WTC11 (cell line): ENCODE data around the gene RAG2. TPM values are rescaled to one million over a fixed set of nuclear protein-coding genes. Genes with fewer than 3 reads are reported as not detected.
"Not testable (repeated sequence)": the region's sequence is repeated elsewhere in the genome, so short reads cannot be mapped to it uniquely, and the experiment has no call there.

Experiments used
- ATAC-seq: fragments of 200-7000 bp; cut with Tn5 transposase; 2 replicates; pipeline ENCODE4 v1.10.0; 2021; ENCODE audit warnings: mild to moderate bottlenecking, moderate library complexity
- CTCF ChIA-PET: fragments of 300-600 bp; sonication (Branson Sonifier 250); formaldehyde crosslinking; loops from one replicate; lab custom pipeline; 2021; ENCODE audit warnings: antibody characterized with exemption; lab: Charles Lee
- POLR2A ChIA-PET: fragments of 350-600 bp; sonication (Branson Sonifier 250); formaldehyde crosslinking; loops from one replicate; lab custom pipeline; 2021; ENCODE audit warnings: antibody characterized with exemption; lab: Charles Lee
- DNase-seq: peaks from one replicate; pipeline ENCODE4 v3.0.0; 2021; ENCODE audit warnings: low spot score
- H3K27ac Mint-ChIP-seq: 2 replicates; pipeline ENCODE4 v1.8.0; 2021; ENCODE audit warnings: mixed read lengths
- H3K27me3 Mint-ChIP-seq: 2 replicates; pipeline ENCODE4 v1.8.0; 2021; ENCODE audit warnings: low read depth, mild to moderate bottlenecking, moderate library complexity, mixed read lengths
- H3K36me3 Mint-ChIP-seq: 2 replicates; pipeline ENCODE4 v1.8.0; 2021; ENCODE audit warnings: mixed read lengths
- H3K4me1 Mint-ChIP-seq: 2 replicates; pipeline ENCODE4 v1.8.0; 2022; ENCODE audit warnings: mixed read lengths
- H3K4me3 Mint-ChIP-seq: 2 replicates; pipeline ENCODE4 v1.8.0; 2021; ENCODE audit warnings: mild to moderate bottlenecking, moderate library complexity, mixed read lengths
- H3K9me3 Mint-ChIP-seq: 2 replicates; pipeline ENCODE4 v1.8.0; 2021; ENCODE audit warnings: mixed read lengths
- ATF2 ChIP-seq: sonication (generic); formaldehyde crosslinking; IDR thresholded peaks from 2 replicates; pipeline ENCODE4 v1.8.1; 2022; ENCODE audit warnings: low read depth, missing genetic modification reagents, borderline replicate concordance
- CREB1 ChIP-seq: sonication (generic); formaldehyde crosslinking; IDR thresholded peaks from 2 replicates; pipeline ENCODE4 v1.8.0; 2023; ENCODE audit warnings: mild to moderate bottlenecking, missing genetic modification reagents
- CREM ChIP-seq: sonication (generic); formaldehyde crosslinking; IDR thresholded peaks from 2 replicates; pipeline ENCODE4 v1.8.1; 2022; ENCODE audit warnings: mild to moderate bottlenecking, missing genetic modification reagents, moderate library complexity
- ERG ChIP-seq: fragments of 250-450 bp; sonication (Bioruptor Pico); IDR thresholded peaks from 2 replicates; pipeline ENCODE4 v1.8.0; 2021; ENCODE audit warnings: mild to moderate bottlenecking
- ETV6 ChIP-seq: sonication (generic); formaldehyde crosslinking; IDR thresholded peaks from 2 replicates; pipeline ENCODE4 v1.8.1; 2022; ENCODE audit warnings: mild to moderate bottlenecking, missing genetic modification reagents
- FOXK1 ChIP-seq: sonication (generic); formaldehyde crosslinking; IDR thresholded peaks from 2 replicates; pipeline ENCODE4 v1.8.0; 2022; ENCODE audit warnings: mild to moderate bottlenecking, moderate library complexity, missing genetic modification reagents
- FOXP1 ChIP-seq: sonication (generic); formaldehyde crosslinking; IDR thresholded peaks from 2 replicates; pipeline ENCODE4 v1.8.0; 2022; ENCODE audit warnings: missing genetic modification reagents, mild to moderate bottlenecking, moderate library complexity, borderline replicate concordance
- GABPB1 ChIP-seq: sonication (generic); formaldehyde crosslinking; IDR thresholded peaks from 2 replicates; pipeline ENCODE4 v1.8.1; 2023; ENCODE audit warnings: mild to moderate bottlenecking, missing genetic modification reagents
- IRF2 ChIP-seq: sonication (generic); formaldehyde crosslinking; IDR thresholded peaks from 2 replicates; pipeline ENCODE4 v1.8.0; 2022; ENCODE audit warnings: low read depth, missing genetic modification reagents, borderline replicate concordance
- KAT7 ChIP-seq: sonication (generic); formaldehyde crosslinking; IDR thresholded peaks from 2 replicates; pipeline ENCODE4 v1.8.1; 2023; ENCODE audit warnings: missing genetic modification reagents, mild to moderate bottlenecking, borderline replicate concordance
- NFATC4 ChIP-seq: fragments of 250-450 bp; sonication (Bioruptor Pico); IDR thresholded peaks from 2 replicates; pipeline ENCODE4 v1.9.0; 2021; ENCODE audit warnings: mild to moderate bottlenecking
- SP1 ChIP-seq: sonication (generic); formaldehyde crosslinking; conservative IDR thresholded peaks from 2 replicates; pipeline ENCODE4 v1.8.1; 2022; ENCODE audit warnings: missing genetic modification reagents
- TCF7 ChIP-seq: sonication (generic); formaldehyde crosslinking; IDR thresholded peaks from 2 replicates; pipeline ENCODE4 v1.8.0; 2022; ENCODE audit warnings: mild to moderate bottlenecking, low read depth, missing genetic modification reagents, moderate library complexity
- ZNF281 ChIP-seq: sonication (generic); formaldehyde crosslinking; IDR thresholded peaks from 2 replicates; pipeline ENCODE4 v1.8.0; 2023; ENCODE audit warnings: mild to moderate bottlenecking, missing genetic modification reagents
- ZNF416 ChIP-seq: fragments of 250-450 bp; sonication (Bioruptor Pico); IDR thresholded peaks from 2 replicates; pipeline ENCODE4 v1.9.0; 2021; ENCODE audit warnings: mild to moderate bottlenecking, inconsistent platforms
- total RNA-seq: library from RNA; stranded (reverse); gene quantifications from 3 replicates; pipeline ENCODE4 v1.2.3, GENCODE V29; 2021
- TF ChIP-seq, protein P1 (sequence below): fragments of 200-600 bp; IDR thresholded peaks from 2 replicates; pipeline ENCODE4 v1.8.0; 2022; ENCODE audit warnings: antibody characterized with exemption
- TF ChIP-seq, protein P2 (sequence below): sonication (generic); formaldehyde crosslinking; IDR thresholded peaks from 2 replicates; pipeline ENCODE4 v1.8.0; 2023; ENCODE audit warnings: missing genetic modification reagents
- TF ChIP-seq, protein P3 (sequence below): fragments of 250-450 bp; sonication (Bioruptor Pico); IDR thresholded peaks from 2 replicates; pipeline ENCODE4 v1.9.0; 2021; ENCODE audit warnings: mild to moderate bottlenecking

The RAG2 gene
- total RNA-seq, 1 experiment from 2014 or later = not detected

DNA sequence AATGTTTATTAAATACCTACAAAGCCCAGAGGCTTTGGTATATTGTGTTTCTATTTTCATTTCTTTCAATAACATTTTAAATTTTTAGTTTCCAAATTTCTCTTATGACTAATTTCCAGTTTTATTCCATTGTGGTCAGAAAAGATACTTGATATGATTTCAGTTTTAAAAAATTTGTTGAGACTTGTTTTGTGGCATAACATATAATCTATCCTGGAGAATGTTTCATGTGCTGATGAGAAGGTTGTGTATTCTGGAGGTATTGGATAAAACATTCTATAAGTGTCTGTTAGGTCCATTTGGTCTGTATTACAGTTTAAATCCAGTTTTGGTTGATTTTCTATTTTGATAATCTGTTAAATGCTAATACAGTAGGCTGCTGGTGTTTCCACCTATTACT is 40.0 kb downstream of the RAG2 start:
- ChIA-PET POLR2A (no interaction called here), CTCF (no interaction called here)
- Mint-ChIP-seq H3K9me3 (peaks cover 57% of the 10 kb centered on the region), H3K27me3 (peaks cover 11% of the 10 kb centered on the region; the same call in 1 of the 2 replicates), H3K4me1 (no peaks in the 10 kb centered on the region), H3K36me3 (peaks cover 48% of the 10 kb centered on the region), H3K4me3 (no peak overlapping the region), H3K27ac (no peak overlapping the region)
- DNase-seq (no peak), ATAC-seq (no peak)
- TF ChIP-seq ZNF281 (no peak), FOXP1 (CRISPR knock-in tag) (no peak), FOXK1 (no peak), ETV6 (CRISPR knock-in tag) (no peak), ZNF416 (CRISPR knock-in tag) (no peak), TCF7 (CRISPR knock-in tag) (no peak), ATF2 (CRISPR knock-in tag) (no peak), KAT7 (CRISPR knock-in tag) (no peak), SP1 (CRISPR knock-in tag) (no peak), ERG (CRISPR knock-in tag) (no peak), NFATC4 (no peak), CREM (CRISPR knock-in tag) (no peak), CREB1 (CRISPR knock-in tag) (no peak), IRF2 (CRISPR knock-in tag) (no peak), GABPB1 (no peak)
- TF ChIP-seq, protein P1, sequence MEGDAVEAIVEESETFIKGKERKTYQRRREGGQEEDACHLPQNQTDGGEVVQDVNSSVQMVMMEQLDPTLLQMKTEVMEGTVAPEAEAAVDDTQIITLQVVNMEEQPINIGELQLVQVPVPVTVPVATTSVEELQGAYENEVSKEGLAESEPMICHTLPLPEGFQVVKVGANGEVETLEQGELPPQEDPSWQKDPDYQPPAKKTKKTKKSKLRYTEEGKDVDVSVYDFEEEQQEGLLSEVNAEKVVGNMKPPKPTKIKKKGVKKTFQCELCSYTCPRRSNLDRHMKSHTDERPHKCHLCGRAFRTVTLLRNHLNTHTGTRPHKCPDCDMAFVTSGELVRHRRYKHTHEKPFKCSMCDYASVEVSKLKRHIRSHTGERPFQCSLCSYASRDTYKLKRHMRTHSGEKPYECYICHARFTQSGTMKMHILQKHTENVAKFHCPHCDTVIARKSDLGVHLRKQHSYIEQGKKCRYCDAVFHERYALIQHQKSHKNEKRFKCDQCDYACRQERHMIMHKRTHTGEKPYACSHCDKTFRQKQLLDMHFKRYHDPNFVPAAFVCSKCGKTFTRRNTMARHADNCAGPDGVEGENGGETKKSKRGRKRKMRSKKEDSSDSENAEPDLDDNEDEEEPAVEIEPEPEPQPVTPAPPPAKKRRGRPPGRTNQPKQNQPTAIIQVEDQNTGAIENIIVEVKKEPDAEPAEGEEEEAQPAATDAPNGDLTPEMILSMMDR = no peak
- TF ChIP-seq, protein P2, sequence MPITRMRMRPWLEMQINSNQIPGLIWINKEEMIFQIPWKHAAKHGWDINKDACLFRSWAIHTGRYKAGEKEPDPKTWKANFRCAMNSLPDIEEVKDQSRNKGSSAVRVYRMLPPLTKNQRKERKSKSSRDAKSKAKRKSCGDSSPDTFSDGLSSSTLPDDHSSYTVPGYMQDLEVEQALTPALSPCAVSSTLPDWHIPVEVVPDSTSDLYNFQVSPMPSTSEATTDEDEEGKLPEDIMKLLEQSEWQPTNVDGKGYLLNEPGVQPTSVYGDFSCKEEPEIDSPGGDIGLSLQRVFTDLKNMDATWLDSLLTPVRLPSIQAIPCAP (CRISPR knock-in tag) = no peak
- TF ChIP-seq, protein P3, sequence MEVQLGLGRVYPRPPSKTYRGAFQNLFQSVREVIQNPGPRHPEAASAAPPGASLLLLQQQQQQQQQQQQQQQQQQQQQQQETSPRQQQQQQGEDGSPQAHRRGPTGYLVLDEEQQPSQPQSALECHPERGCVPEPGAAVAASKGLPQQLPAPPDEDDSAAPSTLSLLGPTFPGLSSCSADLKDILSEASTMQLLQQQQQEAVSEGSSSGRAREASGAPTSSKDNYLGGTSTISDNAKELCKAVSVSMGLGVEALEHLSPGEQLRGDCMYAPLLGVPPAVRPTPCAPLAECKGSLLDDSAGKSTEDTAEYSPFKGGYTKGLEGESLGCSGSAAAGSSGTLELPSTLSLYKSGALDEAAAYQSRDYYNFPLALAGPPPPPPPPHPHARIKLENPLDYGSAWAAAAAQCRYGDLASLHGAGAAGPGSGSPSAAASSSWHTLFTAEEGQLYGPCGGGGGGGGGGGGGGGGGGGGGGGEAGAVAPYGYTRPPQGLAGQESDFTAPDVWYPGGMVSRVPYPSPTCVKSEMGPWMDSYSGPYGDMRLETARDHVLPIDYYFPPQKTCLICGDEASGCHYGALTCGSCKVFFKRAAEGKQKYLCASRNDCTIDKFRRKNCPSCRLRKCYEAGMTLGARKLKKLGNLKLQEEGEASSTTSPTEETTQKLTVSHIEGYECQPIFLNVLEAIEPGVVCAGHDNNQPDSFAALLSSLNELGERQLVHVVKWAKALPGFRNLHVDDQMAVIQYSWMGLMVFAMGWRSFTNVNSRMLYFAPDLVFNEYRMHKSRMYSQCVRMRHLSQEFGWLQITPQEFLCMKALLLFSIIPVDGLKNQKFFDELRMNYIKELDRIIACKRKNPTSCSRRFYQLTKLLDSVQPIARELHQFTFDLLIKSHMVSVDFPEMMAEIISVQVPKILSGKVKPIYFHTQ = no peak

GRCh38 chr11:36557390-36557789 is 40.6 kb downstream of the RAG2 start:
- Mint-ChIP-seq H3K4me3 (peak overlapping the region; percentile 37), H3K36me3 (peaks cover 48% of the 10 kb centered on the region), H3K9me3 (peaks cover 51% of the 10 kb centered on the region), H3K27me3 (peaks cover 11% of the 10 kb centered on the region; the same call in 1 of the 2 replicates)
- H3K27ac Mint-ChIP-seq, DNase-seq, CTCF ChIA-PET, H3K4me1 Mint-ChIP-seq, POLR2A ChIA-PET, ATAC-seq: not testable (repeated sequence)
